Endothelial cell of umbilical vein (primary cell): ENCODE results near the gene TOMM7. TPM values are rescaled to one million over a fixed set of nuclear protein-coding genes. Genes with fewer than 3 reads are reported as not detected.

ENCODE experiments used
- BruUV-seq: library from RNA; stranded (reverse); fragments of 400-500 nt; replicated peaks from 2 replicates; lab custom pipeline; 2021; lab: Mats Ljungman, UMichigan
- CTCF ChIA-PET: fragments of 300-600, 350-600 bp; sonication (Branson Sonifier 250); formaldehyde crosslinking; loops from one replicate; lab custom pipeline; 2021; ENCODE audit warnings: antibody characterized with exemption, inconsistent platforms; lab: Charles Lee
- POLR2A ChIA-PET: fragments of 300-600, 350-600 bp; sonication (Branson Sonifier 250); formaldehyde crosslinking; loops from one replicate; lab custom pipeline; 2021; ENCODE audit warnings: antibody characterized with exemption, inconsistent platforms; lab: Charles Lee
- DNase-seq: peaks from one replicate; pipeline ENCODE4 v3.0.0-alpha.2; 2011; ENCODE audit warnings: low read depth, low spot score
- FAIRE-seq: peaks from 2 replicates; lab custom pipeline; 2011; peaks lifted over from hg19 to GRCh38; lab: Jason Lieb, UNC
- H2AFZ ChIP-seq: 2 replicates; pipeline ENCODE4 v1.6.0; 2012; ENCODE audit warnings: low read depth, low read length, control low read depth, inconsistent platforms
- H3K27ac ChIP-seq: 2 replicates; pipeline ENCODE4 v1.5.1; 2011; ENCODE audit warnings: low read depth, mild to moderate bottlenecking, control low read depth, low read length, moderate library complexity; ENCODE audit not compliant: insufficient read depth
- H3K27me3 ChIP-seq, 2 experiments: 2 replicates each; pipeline versions ENCODE4 v1.6.0 to v1.6.1; 2011; ENCODE audit warnings: low read length in 2 of 2, mixed read lengths in 1 of 2; ENCODE audit not compliant: control insufficient read depth in 2 of 2, insufficient read depth in 2 of 2
- H3K36me3 ChIP-seq, 2 experiments: 2 replicates in 1 of 2; 3 replicates in 1 of 2; pipeline ENCODE4 v1.5.1; 2011; ENCODE audit warnings: low read length in 2 of 2, mild to moderate bottlenecking in 1 of 2, moderate library complexity in 1 of 2; ENCODE audit not compliant: control insufficient read depth in 2 of 2, insufficient read depth in 2 of 2; ENCODE audit errors: extremely low read depth in 1 of 2
- H3K4me1 ChIP-seq: 3 replicates; pipeline ENCODE4 v1.5.1; 2011; ENCODE audit warnings: mild to moderate bottlenecking, low read length; ENCODE audit not compliant: control insufficient read depth, insufficient read depth; ENCODE audit errors: extremely low read depth
- H3K4me2 ChIP-seq: 2 replicates; pipeline ENCODE4 v1.6.1; 2011; ENCODE audit warnings: low read length, control low read depth, mixed read lengths; ENCODE audit not compliant: insufficient read depth
- H3K4me3 ChIP-seq, 3 experiments: fragments of 200-600 bp in 1 of 3; sonication (generic), shearing (Covaris generic) in 1 of 3; replicated peaks in 1 of 3; 2 replicates each; pipeline ENCODE4 v1.5.1; 2011 to 2016; ENCODE audit warnings: control low read depth in 3 of 3, low read length in 3 of 3, mild to moderate bottlenecking in 2 of 3, inconsistent platforms in 1 of 3, low read depth in 1 of 3, moderate library complexity in 1 of 3; ENCODE audit not compliant: insufficient read depth in 1 of 3
- H3K79me2 ChIP-seq: 2 replicates; pipeline ENCODE4 v1.6.0; 2012; ENCODE audit warnings: low read length, inconsistent platforms; ENCODE audit not compliant: control insufficient read depth, insufficient read depth
- H3K9ac ChIP-seq: replicated peaks from 2 replicates; pipeline ENCODE3; 2011; ENCODE audit warnings: low read length, control low read depth; ENCODE audit not compliant: insufficient read depth; ENCODE audit errors: extremely low read depth
- H3K9me1 ChIP-seq: replicated peaks from 3 replicates; pipeline ENCODE4 v1.6.0; 2011; ENCODE audit warnings: mild to moderate bottlenecking, low read length; ENCODE audit not compliant: control insufficient read depth, insufficient read depth; ENCODE audit errors: extremely low read depth
- H3K9me3 ChIP-seq: replicated peaks from 2 replicates; pipeline ENCODE4 v1.5.1; 2012; ENCODE audit warnings: low read length, inconsistent platforms; ENCODE audit not compliant: control insufficient read depth, insufficient read depth
- H4K20me1 ChIP-seq: replicated peaks from 2 replicates; pipeline ENCODE3; 2011; ENCODE audit warnings: mild to moderate bottlenecking, low read length; ENCODE audit not compliant: control insufficient read depth, insufficient read depth; ENCODE audit errors: extremely low read depth
- CTCF ChIP-seq, 2 donors: IDR thresholded peaks; 1 replicate in 1 of 2; 2 replicates in 1 of 2; pipeline ENCODE4 v1.5.1; 2011; ENCODE audit warnings: low read length in 2 of 2, mild to moderate bottlenecking in 2 of 2, moderate library complexity in 2 of 2, control low read depth in 1 of 2, inconsistent platforms in 1 of 2, low read depth in 1 of 2; ENCODE audit not compliant: insufficient read depth in 1 of 2; ENCODE audit errors: extremely low read depth in 1 of 2
- EZH2 ChIP-seq: IDR thresholded peaks from 2 replicates; pipeline ENCODE4 v1.6.1; 2012; ENCODE audit warnings: borderline replicate concordance, low read depth, mild to moderate bottlenecking, moderate library complexity, low read length, inconsistent platforms; ENCODE audit not compliant: severe bottlenecking
- FOS ChIP-seq: IDR thresholded peaks from 2 replicates; pipeline ENCODE4 v1.6.1; 2011; ENCODE audit warnings: mild to moderate bottlenecking, low read length, moderate library complexity, borderline replicate concordance; ENCODE audit not compliant: insufficient read depth
- GATA2 ChIP-seq: IDR thresholded peaks from 2 replicates; pipeline ENCODE4 v1.7.0; 2011; ENCODE audit warnings: low read depth, mild to moderate bottlenecking, moderate library complexity, mixed read lengths, low read length; ENCODE audit not compliant: insufficient read length, insufficient read depth
- JUN ChIP-seq: IDR thresholded peaks from 2 replicates; pipeline ENCODE4 v1.6.1; 2011; ENCODE audit warnings: borderline replicate concordance, low read depth; ENCODE audit not compliant: insufficient read length, insufficient read depth
- MAX ChIP-seq: IDR thresholded peaks from 2 replicates; pipeline ENCODE4 v1.6.1; 2011; ENCODE audit not compliant: insufficient read depth, insufficient read length
- MYC ChIP-seq: IDR thresholded peaks from one replicate; pipeline ENCODE4 v1.6.1; 2011; ENCODE audit warnings: mild to moderate bottlenecking, low read depth, low read length
- POLR2A ChIP-seq: IDR thresholded peaks from 2 replicates; pipeline ENCODE4 v1.6.1; 2012; ENCODE audit warnings: low read depth, mild to moderate bottlenecking, control low read depth, low read length
- POLR2AphosphoS5 ChIP-seq: IDR thresholded peaks from 2 replicates; pipeline ENCODE4 v1.6.1; 2012; ENCODE audit warnings: low read depth, mild to moderate bottlenecking, control low read depth, low read length, moderate library complexity; ENCODE audit not compliant: insufficient read depth
- dilution Hi-C: fragments of 300-500 bp; cut with MboI; formaldehyde crosslinking; loops from one replicate; pipeline ENCODE4 v1.15.0; 2019; ENCODE audit warnings: low sequenced_read_pairs; ENCODE audit not compliant: extremely low pct_ligation_motif_present
- intact Hi-C: fragments of 100-400 bp; cut with micrococcal nuclease; formaldehyde crosslinking; loops from one replicate; pipeline ENCODE4 v1.10.0; 2022
- polyA plus RNA-seq, 4 experiments: library from polyadenylated mRNA; depleted of rRNA in 3 of 4; stranded (reverse) in 3 of 4; unstranded in 1 of 4; fragments of >200 nt; gene quantifications; 2 replicates each; pipeline versions ENCODE4 v1.2.1 to v1.2.3, GENCODE V29; 2011 to 2012; ENCODE audit warnings: missing spikeins in 1 of 4
- total RNA-seq: library from RNA; stranded (reverse); gene quantifications from 2 replicates; pipeline ENCODE4 v1.2.3, GENCODE V29; 2021

The TOMM7 gene
- total and polyA plus RNA-seq, 2 donors (not counting 3 experiments of a cell fraction or from before 2014, with no cell fraction given), result 185 to 528 TPM

- H3K36me3 ChIP-seq, result no peaks in the 10 kb centered on the region
- FAIRE-seq, result no peak
- TF ChIP-seq JUN (no peak), POLR2A (no peak), MAX (no peak), FOS (no peak), GATA2 (no peak), CTCF (IDR thresholded peaks at IDR 0.05; ENCODE audit: extremely low read depth in 1 of 2, insufficient read depth in 1 of 2, low read depth in 1 of 2, low read length in 2 of 2) (no peak), POLR2AphosphoS5 (no peak), EZH2 (no peak), MYC (no peak)
- H3K9me1 ChIP-seq, result no peaks in the 10 kb centered on the region
- ChIA-PET CTCF (no interaction called here), POLR2A (no interaction called here)
- intact Hi-C loops (no loop called here), dilution Hi-C loops (no loop called here)
- no peaks in the 10 kb centered on the region for H4K20me1 ChIP-seq
- H3K79me2 ChIP-seq, result peaks cover 9% of the 10 kb centered on the region
- no peak overlapping the region for H3K4me3 ChIP-seq
- DNase-seq, result no peak
- no peak overlapping the region for H3K4me2 ChIP-seq
- no peaks in the 10 kb centered on the region for H3K4me1 ChIP-seq
- no peak overlapping the region for H2AFZ ChIP-seq
- no peak overlapping the region for H3K27ac ChIP-seq
- no TSS peak for BruUV-seq
- H3K9me3 ChIP-seq, result no peaks in the 10 kb centered on the region
- peaks cover 2 to 11% of the 10 kb centered on the region in 2 experiments for H3K27me3 ChIP-seq
- H3K9ac ChIP-seq, result no peak overlapping the region
These were observed 3.9 kb upstream of the TOMM7 start for GRCh38 chr7:22826593-22826992.
